SIG-M5 treated with dmso at 0.1 percent for 504 hours (cell line): ENCODE data around the gene TST.

Source experiments
- DNase-seq: peaks from one replicate; lab custom pipeline; 2025; ENCODE audit not compliant: unreplicated experiment; lab: John Stamatoyannopoulos, UW

Gene TST

GRCh38 chr22:37032535-37033460 lies 13.6 kb upstream of the TST start:
- DNase-seq: peak; percentile 88

- DNase-seq: no peak
Measured at GRCh38 chr22:37032134-37032534, 12.9 kb upstream of the TST start.

- no peak for DNase-seq
Measured at GRCh38 chr22:37030560-37031281, 11.5 kb upstream of the TST start.

GRCh38 chr22:37028692-37029674 lies 9.7 kb upstream of the TST start:
- no peak for DNase-seq

GRCh38 chr22:37027556-37027955 lies 8.3 kb upstream of the TST start:
- no peak for DNase-seq

GRCh38 chr22:37026325-37026724 lies 7.1 kb upstream of the TST start:
- no peak for DNase-seq

- DNase-seq: no peak
Measured at GRCh38 chr22:37025500-37026070, 6.3 kb upstream of the TST start.

GRCh38 chr22:37024339-37025157 lies 5.3 kb upstream of the TST start:
- DNase-seq: no peak

DNA sequence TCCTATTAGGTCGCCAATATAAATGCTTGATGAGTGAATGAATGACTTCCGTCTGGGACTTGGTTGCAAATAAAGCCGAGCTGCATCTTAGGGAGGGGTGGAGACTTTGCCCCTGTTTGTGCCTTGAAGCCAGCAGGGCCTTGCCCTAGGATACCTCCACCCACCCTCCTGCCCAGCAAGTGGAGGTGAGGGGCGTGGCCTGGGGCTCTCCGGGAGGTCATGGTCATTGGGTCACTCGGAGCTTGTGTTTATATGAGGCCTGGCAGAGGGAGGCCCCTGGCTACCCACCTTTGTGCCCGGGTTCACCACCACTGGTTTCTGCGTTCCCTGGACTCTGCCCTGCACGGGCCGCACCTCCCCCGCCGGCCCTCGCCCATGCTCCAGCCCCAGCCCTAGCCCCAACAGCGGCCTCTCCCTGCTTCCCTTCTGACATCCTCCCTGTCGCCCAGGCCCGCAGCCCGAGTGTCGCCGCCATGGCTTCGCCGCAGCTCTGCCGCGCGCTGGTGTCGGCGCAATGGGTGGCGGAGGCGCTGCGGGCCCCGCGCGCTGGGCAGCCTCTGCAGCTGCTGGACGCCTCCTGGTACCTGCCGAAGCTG lies 4.6 kb upstream of the TST start:
- no peak for DNase-seq

DNA sequence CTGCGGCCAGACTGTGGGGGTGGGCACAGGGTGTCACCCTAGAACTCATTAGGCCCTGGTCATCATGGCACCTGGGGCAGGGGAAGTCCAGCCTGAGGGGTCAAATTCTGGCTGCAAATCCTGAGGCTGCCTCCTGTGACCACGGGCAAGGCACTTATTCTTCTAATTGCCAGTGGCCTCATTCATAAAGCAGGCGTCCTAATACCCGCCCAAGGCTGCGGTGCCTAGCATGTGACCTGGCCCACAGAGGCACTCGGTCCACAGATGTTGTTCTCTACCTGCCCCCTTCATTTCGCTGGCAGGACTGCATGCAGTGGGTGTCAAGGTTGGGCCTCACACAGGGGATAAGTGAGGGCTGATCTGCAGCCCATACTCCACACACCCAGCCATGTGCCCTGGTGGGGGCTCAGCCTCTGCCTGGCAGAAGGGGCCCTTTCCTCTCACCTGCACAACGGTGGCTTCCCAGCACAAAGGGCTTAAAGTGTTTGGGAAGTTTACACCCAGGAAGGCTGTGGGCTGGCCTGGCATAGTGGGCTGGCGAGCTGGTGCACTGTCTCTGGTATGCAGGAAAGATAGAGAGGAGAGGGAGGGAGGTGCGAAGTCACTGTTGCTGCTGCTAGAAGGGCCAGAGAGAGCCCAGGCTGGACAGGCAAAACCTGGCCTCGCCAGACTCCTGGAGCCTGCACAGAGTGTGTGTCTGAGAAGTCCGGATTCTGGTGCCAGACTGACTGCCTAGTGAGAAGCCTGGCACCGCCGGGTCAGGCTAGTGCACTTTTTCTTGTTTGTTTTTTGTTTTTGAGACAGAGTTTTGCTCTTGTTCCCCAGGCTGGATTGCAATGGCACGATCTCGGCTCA lies 3.5 kb upstream of the TST start:
- no peak for DNase-seq

DNA sequence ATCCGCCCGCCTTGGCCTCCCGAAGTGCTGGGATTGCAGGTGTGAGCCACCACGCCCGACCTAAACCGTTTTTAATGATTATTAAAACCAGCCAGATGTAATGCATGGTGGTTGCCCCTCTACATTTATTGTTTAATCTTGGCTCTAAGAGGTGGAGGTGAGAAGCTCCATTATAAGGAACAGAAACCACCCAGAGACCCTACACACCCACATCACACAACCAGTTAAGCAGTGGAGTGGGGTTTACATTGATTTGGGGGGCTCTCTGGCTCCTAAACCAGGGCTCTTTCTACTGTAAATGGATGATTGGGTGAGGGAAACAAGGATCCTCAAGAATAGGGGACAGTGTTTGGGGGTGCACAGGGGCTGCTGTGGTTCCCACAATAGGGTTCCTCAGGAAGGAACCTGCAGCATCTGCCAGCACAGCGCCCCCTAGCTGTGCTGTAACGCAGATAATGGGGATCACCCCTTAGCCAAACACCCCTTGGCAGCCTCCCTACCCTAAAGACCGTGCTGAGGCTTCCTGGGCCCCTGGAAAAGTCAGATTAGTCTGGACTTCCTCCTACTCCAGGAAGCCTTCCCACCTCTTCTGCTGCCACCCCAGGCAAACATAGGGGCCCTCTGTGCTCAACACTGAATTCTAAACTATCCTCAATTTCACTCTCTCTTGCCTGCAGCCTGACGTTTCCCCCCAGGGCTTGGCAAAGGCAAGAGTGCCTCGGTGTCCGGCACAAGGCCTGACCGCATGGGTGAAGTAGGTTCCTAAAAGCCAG lies 2.6 kb upstream of the TST start:
- no peak for DNase-seq

DNA sequence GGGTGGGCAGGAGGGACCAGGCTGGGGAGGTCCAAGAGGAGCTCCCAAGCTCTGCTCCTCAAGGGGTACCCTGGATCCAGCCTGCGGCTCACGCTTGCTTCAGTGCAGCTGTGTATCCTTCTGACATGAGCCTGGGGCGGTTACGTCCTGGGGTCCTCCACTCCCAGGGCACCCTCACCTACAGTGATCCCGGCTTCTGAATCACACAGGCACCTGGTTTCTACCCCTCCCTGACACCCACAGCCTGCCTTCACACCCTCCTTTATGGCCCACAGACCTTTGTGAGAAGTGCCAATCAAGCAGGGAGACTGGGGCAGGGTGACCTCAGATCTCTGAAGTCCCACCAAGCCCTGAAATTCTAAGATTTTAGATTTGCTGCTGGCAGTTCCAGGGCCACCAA lies 1.8 kb upstream of the TST start:
- DNase-seq: no peak

DNA sequence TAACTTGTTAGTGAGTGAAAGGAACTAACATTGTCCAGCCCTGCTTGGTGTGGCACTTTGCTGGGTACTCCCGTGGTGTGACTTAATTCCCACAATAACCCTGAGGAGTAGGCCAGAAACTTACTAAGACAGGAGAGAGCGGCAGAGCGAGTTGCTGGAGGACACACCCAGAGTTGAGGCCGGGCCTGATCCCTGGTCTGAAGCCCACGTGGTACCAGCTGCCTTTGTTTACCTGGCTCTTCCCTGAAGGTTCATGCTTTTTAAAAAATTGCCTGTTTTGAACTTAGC lies 889 bp upstream of the TST start:
- DNase-seq: peak; percentile 46

GRCh38 chr22:37018815-37019308 lies 385 bp downstream of the TST start:
- DNase-seq: peak; percentile 25

GRCh38 chr22:37018086-37018814 lies 997 bp downstream of the TST start:
- no peak for DNase-seq

DNA sequence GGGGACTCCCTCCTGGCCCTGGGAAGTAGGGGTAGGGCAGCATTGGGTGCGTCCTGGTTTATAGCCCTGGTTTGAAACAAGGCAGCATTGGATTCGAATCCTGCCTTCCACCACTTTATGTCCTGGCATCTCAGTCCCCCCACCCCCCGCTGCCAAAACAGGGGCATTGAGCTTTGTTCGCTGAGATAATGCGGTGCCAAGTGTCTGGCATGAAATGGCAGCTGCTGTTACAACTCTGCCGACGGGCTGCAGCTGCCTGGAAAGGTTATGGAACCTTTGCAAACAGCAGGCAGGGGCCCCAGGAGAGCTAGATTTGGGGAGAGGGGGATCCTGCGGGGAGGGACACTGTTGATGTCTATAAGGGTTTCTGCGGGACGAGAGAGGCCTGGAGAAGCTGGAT lies 1.9 kb downstream of the TST start:
- DNase-seq: no peak
